GM19099 (cell line): Measurements from ENCODE around the gene ZNF559.

ENCODE experiments used
- POLR2A ChIP-seq: IDR thresholded peaks from 3 replicates; pipeline ENCODE4 v1.6.1; 2011; ENCODE audit warnings: low read depth; ENCODE audit not compliant: insufficient read length; ENCODE audit errors: extremely low read depth

The ZNF559 gene

DNA sequence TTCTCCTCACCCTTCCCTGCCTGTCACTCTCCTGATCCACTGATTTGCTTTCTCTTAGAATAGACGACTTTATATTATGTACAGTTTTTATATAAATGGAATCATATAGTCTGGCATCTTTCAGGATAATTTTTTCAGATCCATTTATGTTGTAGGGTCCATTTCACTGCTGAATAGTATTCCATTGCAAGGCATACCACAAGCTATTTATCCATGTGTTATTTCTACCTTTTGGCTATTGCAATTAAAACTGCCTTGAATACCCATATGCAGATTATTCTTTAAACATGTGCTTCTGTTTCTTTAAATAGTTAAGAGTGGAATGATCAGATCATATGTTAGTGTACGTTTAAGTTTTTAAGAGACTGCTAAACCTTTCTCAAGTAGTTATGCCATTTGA is 21.0 kb downstream of the ZNF559 start:
- TF ChIP-seq POLR2A = no peak

DNA sequence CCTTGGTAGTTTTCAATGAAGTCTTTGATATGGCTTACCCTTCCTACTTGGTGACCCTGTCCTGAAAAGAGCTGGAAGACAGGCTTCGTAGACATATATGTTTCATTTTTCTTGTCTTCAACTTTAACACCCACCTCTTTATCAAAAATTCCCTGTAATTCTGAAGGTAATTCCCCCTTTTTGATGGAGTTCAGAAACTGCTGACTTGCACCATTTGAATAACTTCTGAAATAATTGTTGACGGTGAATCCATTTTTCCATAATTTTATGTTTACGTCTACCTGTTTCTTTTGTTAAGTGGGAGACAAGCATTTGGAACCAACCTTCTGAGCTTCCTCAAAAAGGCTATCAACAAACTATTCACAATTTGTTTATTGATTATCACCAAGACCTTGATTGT is 24.3 kb downstream of the ZNF559 start:
- TF ChIP-seq POLR2A = no peak

- TF ChIP-seq POLR2A = no peak
These were observed 24.7 kb downstream of the ZNF559 start for GRCh38 chr19:9348671-9349070.

GRCh38 chr19:9352505-9352904 is 28.5 kb downstream of the ZNF559 start:
- TF ChIP-seq POLR2A = no peak

DNA sequence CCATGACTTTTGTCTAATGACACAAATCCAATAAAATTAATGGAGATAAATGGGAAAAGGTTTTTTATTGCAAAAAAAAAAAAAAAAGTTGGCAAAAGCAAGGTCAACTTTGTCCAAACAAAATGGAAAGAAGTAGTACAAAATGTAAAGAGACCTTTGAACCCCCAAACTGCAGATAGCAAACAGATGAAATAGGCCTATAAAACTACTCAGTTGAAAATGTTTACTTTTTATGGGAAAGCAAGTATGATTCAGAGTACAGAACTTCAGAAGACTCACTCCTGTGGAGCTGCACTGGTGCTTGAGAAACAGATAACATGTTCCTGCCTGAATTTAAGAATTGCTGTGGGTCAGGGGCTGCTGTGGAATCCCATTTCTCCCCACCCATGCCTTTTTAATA is 29.0 kb downstream of the ZNF559 start:
- no peak for TF ChIP-seq POLR2A

- TF ChIP-seq POLR2A = no peak
These were observed 30.7 kb downstream of the ZNF559 start for GRCh38 chr19:9354651-9355050.

GRCh38 chr19:9362905-9363304 is 38.9 kb downstream of the ZNF559 start, which contains the start of gene ZNF177:
ZNF177 (plus strand) TSS chr19:9363013; CDS start chr19:9378312, 15,299 bp downstream.
- TF ChIP-seq POLR2A = no peak

DNA sequence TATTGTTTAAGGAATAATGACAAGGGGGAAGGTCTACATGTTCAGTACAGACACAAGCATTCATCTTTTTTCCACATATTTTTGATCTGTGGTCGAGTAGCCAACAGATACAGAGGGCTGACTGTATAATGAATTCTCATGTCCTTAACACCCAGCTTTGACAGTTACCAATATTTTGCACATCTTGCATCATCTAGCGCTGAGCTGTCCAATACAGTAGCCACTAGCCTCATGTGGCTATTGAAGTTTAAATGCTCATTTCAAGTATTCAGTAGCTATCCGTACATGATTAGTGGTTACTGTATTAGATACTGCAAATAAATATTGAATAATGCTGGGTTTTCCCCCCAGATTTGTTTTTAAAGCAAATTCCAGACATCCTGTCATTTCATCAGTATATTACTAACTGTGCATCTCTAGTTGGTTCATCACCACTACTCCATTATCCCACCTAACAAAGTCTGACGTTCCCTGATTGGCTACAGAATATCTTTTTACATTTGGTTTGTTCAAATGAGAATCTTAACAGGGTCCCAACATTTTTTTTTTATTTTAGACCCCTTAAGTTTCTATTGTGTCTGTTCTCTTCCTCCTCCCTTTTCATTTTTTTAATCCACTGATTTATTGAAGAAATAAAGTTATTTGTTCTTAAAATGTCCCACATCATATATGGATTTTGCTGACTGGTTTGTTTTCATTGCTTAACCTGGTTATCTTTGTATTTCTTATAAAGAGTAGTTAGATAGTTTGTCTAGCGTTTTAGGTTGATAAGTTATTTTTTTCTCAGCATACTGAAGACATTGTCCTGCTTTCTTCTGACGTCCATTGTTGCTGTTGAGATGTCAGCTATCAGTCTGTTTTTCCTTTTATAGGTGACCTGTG is 47.0 kb downstream of the ZNF559 start:
- TF ChIP-seq POLR2A = no peak

DNA sequence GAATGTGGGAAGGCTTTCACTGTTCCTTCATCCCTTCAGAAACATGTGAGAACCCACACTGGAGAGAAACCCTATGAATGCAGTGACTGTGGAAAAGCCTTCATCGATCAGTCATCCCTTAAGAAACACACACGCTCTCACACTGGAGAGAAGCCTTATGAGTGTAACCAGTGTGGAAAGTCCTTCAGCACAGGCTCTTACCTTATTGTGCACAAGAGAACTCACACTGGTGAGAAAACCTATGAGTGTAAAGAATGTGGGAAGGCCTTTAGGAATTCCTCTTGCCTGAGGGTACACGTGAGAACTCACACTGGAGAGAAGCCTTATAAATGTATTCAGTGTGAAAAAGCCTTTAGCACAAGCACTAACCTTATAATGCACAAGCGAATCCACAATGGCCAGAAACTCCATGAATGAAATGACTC is 57.4 kb downstream of the ZNF559 start:
- no peak for TF ChIP-seq POLR2A
